Measurements from ENCODE around the gene EHBP1.

EHBP1 gene

GRCh38 chr2:63003351-63003750 lies 297.8 kb downstream of the EHBP1 start (continued):
- TF ChIP-seq ZNF510 (tag by site-specific recombination; IDR thresholded peaks at IDR 0.05; ENCODE audit: insufficient replicate concordance), result no peak
- TF ChIP-seq ZNF843 (tag by site-specific recombination; IDR thresholded peaks at IDR 0.05), result no peak
- TF ChIP-seq, protein P1, sequence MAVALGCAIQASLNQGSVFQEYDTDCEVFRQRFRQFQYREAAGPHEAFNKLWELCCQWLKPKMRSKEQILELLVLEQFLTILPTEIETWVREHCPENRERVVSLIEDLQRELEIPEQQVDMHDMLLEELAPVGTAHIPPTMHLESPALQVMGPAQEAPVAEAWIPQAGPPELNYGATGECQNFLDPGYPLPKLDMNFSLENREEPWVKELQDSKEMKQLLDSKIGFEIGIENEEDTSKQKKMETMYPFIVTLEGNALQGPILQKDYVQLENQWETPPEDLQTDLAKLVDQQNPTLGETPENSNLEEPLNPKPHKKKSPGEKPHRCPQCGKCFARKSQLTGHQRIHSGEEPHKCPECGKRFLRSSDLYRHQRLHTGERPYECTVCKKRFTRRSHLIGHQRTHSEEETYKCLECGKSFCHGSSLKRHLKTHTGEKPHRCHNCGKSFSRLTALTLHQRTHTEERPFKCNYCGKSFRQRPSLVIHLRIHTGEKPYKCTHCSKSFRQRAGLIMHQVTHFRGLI (tag by site-specific recombination; IDR thresholded peaks at IDR 0.05), result no peak
- TF ChIP-seq ZNF23 (tag by site-specific recombination; IDR thresholded peaks at IDR 0.05; ENCODE audit: borderline replicate concordance), result no peak
- no peak for TF ChIP-seq GLI4 (tag by site-specific recombination; IDR thresholded peaks at IDR 0.05)
- TF ChIP-seq ZNF16 (tag by site-specific recombination; IDR thresholded peaks at IDR 0.05; ENCODE audit: low read depth), result no peak
- TF ChIP-seq ZNF645 (tag by site-specific recombination; IDR thresholded peaks at IDR 0.05), result no peak
- TF ChIP-seq ZNF654 (tag by site-specific recombination; IDR thresholded peaks at IDR 0.05; ENCODE audit: low read depth), result no peak

DNA sequence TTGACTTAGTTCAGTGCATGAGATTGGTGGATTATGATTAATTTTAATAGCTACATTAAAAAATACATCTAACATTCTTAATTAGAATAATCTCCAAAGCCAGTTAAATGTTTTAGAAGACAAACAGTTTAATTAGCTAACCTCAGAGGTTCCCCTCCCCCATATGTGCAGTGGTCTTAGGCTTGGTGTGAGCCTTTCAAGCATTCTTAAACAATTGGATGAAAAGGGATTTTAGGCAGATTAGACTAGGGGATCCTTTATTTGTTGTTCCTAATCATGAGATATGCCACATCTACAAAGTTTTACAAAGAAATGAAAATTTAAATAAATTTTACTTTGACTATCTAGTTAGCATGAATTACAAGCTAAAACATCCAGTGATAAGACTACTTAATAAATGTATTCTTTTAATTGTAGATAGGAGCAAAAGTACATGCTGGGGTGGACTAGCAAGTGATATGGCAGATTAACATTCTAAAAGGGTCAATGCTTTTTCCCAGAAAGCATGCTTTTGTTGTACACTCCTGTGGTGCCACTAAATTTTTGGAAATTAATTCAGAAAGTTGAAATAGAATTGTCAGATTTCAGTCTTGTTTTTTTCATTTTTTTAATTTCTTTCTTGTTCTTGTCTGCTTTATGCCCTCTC lies 302.4 kb downstream of the EHBP1 start:
- CTCF ChIA-PET, result interaction anchor here (1.6 kb wide), 1 partner anchor 551 kb away, joined by 3 read pairs; no protein-coding TSS in a partner anchor
- no peaks in the 10 kb centered on the region for H3K9me3 ChIP-seq (ENCODE audit: control insufficient read depth, insufficient read depth, low read depth, low read length)

DNA sequence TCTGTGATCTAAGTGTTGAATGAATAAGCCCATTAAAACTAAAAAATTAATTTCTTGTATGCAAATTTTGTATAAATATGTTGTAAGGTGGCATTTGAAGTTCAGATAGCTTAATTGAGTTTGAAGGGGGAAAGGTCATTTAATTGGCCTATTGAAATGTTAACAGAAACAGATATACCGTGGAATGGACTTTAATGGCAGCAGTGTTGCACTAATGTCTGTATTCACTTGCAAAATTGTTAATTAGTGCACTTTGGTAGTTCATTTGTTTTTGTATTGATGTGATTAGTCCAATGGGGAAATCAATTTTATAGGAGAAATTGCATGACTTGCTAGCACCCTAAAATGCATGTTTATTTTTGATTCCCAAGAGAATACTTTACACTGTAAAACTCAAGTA lies 303.3 kb downstream of the EHBP1 start:
- Histone ChIP-seq H3K4me1 (ENCODE audit: control insufficient read depth, insufficient read depth, low read length) (no peaks in the 10 kb centered on the region), H3K9me3 (ENCODE audit: control insufficient read depth, insufficient read depth, low read depth, low read length) (no peaks in the 10 kb centered on the region), H3K4me3 (ENCODE audit: low read depth, low read length) (no peak overlapping the region), H3K36me3 (ENCODE audit: control insufficient read depth in 2 of 2, insufficient read depth in 1 of 2, low read length in 2 of 2) (no peaks in the 10 kb centered on the region), H3K27ac (ENCODE audit: extremely low read depth, low read depth, low read length) (no peak overlapping the region)
- POLR2A ChIA-PET, result interaction anchor here (0.6 kb wide), 1 partner anchor 130 kb away, joined by 3 read pairs; no protein-coding TSS in a partner anchor
- CTCF ChIA-PET, result interaction anchor here (1.1 kb wide), 1 partner anchor 221 kb away, joined by 3 read pairs; no protein-coding TSS in a partner anchor
- TF ChIP-seq KLF9 (tag by site-specific recombination; IDR thresholded peaks at IDR 0.05; ENCODE audit: low read depth) (no peak), TRIM28 (IDR thresholded peaks at IDR 0.05; ENCODE audit: borderline replicate concordance, low read length) (no peak), ZNF600 (tag by site-specific recombination; IDR thresholded peaks at IDR 0.05) (no peak), ZNF610 (tag by site-specific recombination; IDR thresholded peaks at IDR 0.05; ENCODE audit: borderline replicate concordance) (no peak), GFI1B (tag by site-specific recombination; IDR thresholded peaks at IDR 0.05) (no peak), ZNF544 (tag by site-specific recombination; IDR thresholded peaks at IDR 0.05) (no peak), ZBTB17 (tag by site-specific recombination; IDR thresholded peaks at IDR 0.05) (no peak), EGR2 (tag by site-specific recombination; IDR thresholded peaks at IDR 0.05; ENCODE audit: low read depth) (no peak), TCF7L2 (IDR thresholded peaks at IDR 0.05; ENCODE audit: borderline replicate concordance, low read depth, low read length) (no peak), OSR2 (tag by site-specific recombination; IDR thresholded peaks at IDR 0.05) (no peak), ZNF660 (tag by site-specific recombination; IDR thresholded peaks at IDR 0.05) (no peak), KLF7 (tag by site-specific recombination; IDR thresholded peaks at IDR 0.05; ENCODE audit: borderline replicate concordance) (no peak)
- TF ChIP-seq, protein P2, sequence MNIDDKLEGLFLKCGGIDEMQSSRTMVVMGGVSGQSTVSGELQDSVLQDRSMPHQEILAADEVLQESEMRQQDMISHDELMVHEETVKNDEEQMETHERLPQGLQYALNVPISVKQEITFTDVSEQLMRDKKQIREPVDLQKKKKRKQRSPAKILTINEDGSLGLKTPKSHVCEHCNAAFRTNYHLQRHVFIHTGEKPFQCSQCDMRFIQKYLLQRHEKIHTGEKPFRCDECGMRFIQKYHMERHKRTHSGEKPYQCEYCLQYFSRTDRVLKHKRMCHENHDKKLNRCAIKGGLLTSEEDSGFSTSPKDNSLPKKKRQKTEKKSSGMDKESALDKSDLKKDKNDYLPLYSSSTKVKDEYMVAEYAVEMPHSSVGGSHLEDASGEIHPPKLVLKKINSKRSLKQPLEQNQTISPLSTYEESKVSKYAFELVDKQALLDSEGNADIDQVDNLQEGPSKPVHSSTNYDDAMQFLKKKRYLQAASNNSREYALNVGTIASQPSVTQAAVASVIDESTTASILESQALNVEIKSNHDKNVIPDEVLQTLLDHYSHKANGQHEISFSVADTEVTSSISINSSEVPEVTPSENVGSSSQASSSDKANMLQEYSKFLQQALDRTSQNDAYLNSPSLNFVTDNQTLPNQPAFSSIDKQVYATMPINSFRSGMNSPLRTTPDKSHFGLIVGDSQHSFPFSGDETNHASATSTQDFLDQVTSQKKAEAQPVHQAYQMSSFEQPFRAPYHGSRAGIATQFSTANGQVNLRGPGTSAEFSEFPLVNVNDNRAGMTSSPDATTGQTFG (tag by site-specific recombination; IDR thresholded peaks at IDR 0.05; ENCODE audit: borderline replicate concordance), result no peak

More for the DNA sequence above, 302.4 kb downstream of the EHBP1 start:
- Histone ChIP-seq H3K4me3 (ENCODE audit: low read depth, low read length) (no peak overlapping the region), H3K4me1 (ENCODE audit: control insufficient read depth, insufficient read depth, low read length) (no peaks in the 10 kb centered on the region), H3K36me3 (ENCODE audit: control insufficient read depth in 2 of 2, insufficient read depth in 1 of 2, low read length in 2 of 2) (peaks cover 0 to under 1% of the 10 kb centered on the region in 2 experiments; a peak in 1 of 3 replicates), H3K27ac (ENCODE audit: extremely low read depth, low read depth, low read length) (no peak overlapping the region)
- TF ChIP-seq GLI2 (tag by site-specific recombination; IDR thresholded peaks at IDR 0.05; ENCODE audit: borderline replicate concordance, low read depth) (no peak), ZNF214 (tag by site-specific recombination; IDR thresholded peaks at IDR 0.05; ENCODE audit: borderline replicate concordance) (no peak), ZNF335 (tag by site-specific recombination; conservative IDR thresholded peaks at IDR 0.05) (no peak), ZNF324 (tag by site-specific recombination; IDR thresholded peaks at IDR 0.05) (no peak), ZNF548 (tag by site-specific recombination; IDR thresholded peaks at IDR 0.05) (no peak), SP3 (tag by site-specific recombination; IDR thresholded peaks at IDR 0.05) (no peak), ZNF202 (tag by site-specific recombination; IDR thresholded peaks at IDR 0.05; ENCODE audit: borderline replicate concordance) (no peak), ZNF138 (tag by site-specific recombination; IDR thresholded peaks at IDR 0.05; ENCODE audit: borderline replicate concordance) (no peak), ZSCAN23 (tag by site-specific recombination; IDR thresholded peaks at IDR 0.05) (no peak), ZNF16 (tag by site-specific recombination; IDR thresholded peaks at IDR 0.05; ENCODE audit: low read depth) (no peak)
- TF ChIP-seq, protein P2 (tag by site-specific recombination; IDR thresholded peaks at IDR 0.05; ENCODE audit: borderline replicate concordance), result no peak
- POLR2A ChIA-PET, result interaction anchor here (0.6 kb wide), 1 partner anchor 129 kb away, joined by 3 read pairs; no protein-coding TSS in a partner anchor
